ENCODE data around the gene HIPK2. TPM values are rescaled to one million over a fixed set of nuclear protein-coding genes. Genes with fewer than 3 reads are reported as not detected.

HIPK2 gene
- polyA plus RNA-seq, 2 of the 4 experiments (the other 2 are of a cell fraction): 11.3 to 12.1 TPM

DNA sequence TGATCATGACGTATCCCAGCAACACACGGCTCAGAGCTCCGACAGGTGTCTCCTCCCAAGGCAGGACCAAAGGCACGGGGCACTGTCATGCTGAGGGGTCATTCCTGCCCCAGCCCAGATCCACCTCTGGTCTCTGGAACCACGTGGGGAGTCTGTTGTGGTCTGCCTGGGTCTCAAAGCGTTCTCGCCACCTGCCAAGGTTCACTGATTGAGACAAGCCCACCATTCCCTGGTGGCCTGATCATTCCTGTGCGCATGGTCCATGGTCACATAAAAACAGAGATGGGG, 83.5 kb downstream of the HIPK2 start:
- FAIRE-seq (no peak), ATAC-seq (no peak), DNase-seq (ENCODE audit: low read depth in 1 of 2, low spot score in 1 of 2) (no peak)
- H3K4me2 ChIP-seq: no peak overlapping the region
- H3K27ac ChIP-seq: no peak overlapping the region
- H3K4me1 ChIP-seq: peaks cover 5% of the 10 kb centered on the region; the same call in 1 of the 3 replicates
- TF ChIP-seq TP53 (CRISPR knock-in tag; IDR thresholded peaks at IDR 0.05): no peak
- no peak for TF ChIP-seq RFX5 (IDR thresholded peaks at IDR 0.05)
- TF ChIP-seq RNF2 (IDR thresholded peaks at IDR 0.05; ENCODE audit: borderline replicate concordance, low read depth): no peak
- no peak for TF ChIP-seq MAFK (IDR thresholded peaks at IDR 0.05; ENCODE audit: partially characterized antibody)
- no peak for TF ChIP-seq PHF8 (IDR thresholded peaks at IDR 0.05; ENCODE audit: borderline replicate concordance, low read depth)
- H3K4me3 ChIP-seq: no peak overlapping the region
- ChIA-PET POLR2A (no interaction called here), CTCF (interaction anchor here (1.3 kb wide), 1 partner anchor 48 kb away, joined by 6 read pairs; no protein-coding TSS in a partner anchor)
- 94% methylated on average over 5 of the region's 8 CpGs for WGBS (ENCODE audit: missing lambda C conversion rate)
- H3K9me3 ChIP-seq: no peaks in the 10 kb centered on the region

DNA sequence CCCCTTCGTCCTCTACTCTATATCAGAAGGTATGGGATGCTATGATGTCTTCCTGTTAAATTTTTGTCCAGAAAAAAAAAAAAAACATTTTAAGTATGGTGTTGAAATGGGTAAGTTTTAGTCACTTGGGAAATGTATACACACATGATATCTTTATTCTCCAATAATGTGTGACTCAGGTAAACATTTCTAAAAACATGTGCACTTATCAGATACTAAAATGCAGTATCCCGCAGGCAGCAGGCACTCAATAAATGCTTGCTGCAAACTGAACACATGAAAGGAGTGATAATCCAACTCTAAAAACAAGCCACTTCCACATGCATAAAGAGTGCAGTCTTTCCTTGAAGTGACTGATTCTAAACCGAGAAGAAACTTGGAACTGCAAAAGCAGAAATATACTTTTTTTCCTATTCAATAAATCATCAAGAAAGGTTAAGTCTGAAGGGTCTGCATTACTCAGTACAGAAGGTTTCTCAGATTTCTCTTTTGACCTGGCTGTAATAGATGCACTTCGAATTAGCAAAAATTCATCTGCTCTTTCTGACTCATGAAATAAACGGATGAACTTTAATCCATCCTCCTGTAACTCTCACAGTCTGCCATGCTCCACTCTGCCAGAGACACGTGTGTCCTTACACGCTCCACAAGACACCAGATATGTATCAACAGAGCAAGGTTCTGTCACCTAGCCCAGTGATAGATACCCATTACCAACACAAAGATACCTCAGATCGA, 84.0 kb downstream of the HIPK2 start:
- Histone ChIP-seq H3K27ac (no peak overlapping the region), H3K4me2 (no peak overlapping the region), H3K4me3 (no peak overlapping the region), H3K4me1 (peaks cover 5% of the 10 kb centered on the region; the same call in 1 of the 3 replicates), H3K9me3 (no peaks in the 10 kb centered on the region)
- FAIRE-seq (no peak), DNase-seq (ENCODE audit: low read depth in 1 of 2, low spot score in 1 of 2) (no peak), ATAC-seq (no peak; a peak in 1 of 6 replicates)
- ChIA-PET CTCF (interaction anchor here (0.7 kb wide), 1 partner anchor 259 kb away, joined by 3 read pairs; no protein-coding TSS in a partner anchor), POLR2A (no interaction called here)
- TF ChIP-seq KDM1A (IDR thresholded peaks at IDR 0.05; ENCODE audit: low read depth) (no peak), MAFK (IDR thresholded peaks at IDR 0.05; ENCODE audit: partially characterized antibody) (no peak), ZC3H11A (IDR thresholded peaks at IDR 0.05) (no peak), RAD21 (conservative IDR thresholded peaks at IDR 0.05 in 1 of 2, IDR thresholded peaks at IDR 0.05 in 1 of 2) (no peak), HOXB13 (CRISPR knock-in tag; IDR thresholded peaks at IDR 0.05; ENCODE audit: low read depth) (no peak), EP300 (IDR thresholded peaks at IDR 0.05) (no peak), NPAS2 (CRISPR knock-in tag; IDR thresholded peaks at IDR 0.05; ENCODE audit: borderline replicate concordance) (no peak), HEYL (CRISPR knock-in tag; IDR thresholded peaks at IDR 0.05) (no peak), PHF8 (IDR thresholded peaks at IDR 0.05; ENCODE audit: borderline replicate concordance, low read depth) (no peak)
- WGBS (ENCODE audit: missing lambda C conversion rate): 86% methylated on average over 7 of the region's 8 CpGs

DNA sequence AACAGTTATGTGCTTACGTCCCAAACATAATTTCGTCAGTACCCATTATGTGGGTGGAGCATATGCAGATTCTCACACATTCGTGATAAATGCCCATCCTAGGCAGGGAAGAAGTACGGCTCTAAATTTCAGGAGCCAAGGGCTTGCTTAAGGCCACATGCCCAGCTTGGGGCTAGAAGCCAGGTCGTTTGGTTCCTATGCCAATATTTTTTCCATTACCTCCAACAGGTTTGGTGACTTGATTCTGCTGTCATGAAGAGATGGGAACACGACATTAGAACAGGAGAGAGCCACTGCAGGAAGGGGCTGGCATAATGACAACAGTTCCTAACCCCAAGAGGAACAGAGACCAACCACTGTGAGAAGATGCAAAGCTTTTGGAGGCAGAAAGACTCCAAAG, 85.1 kb downstream of the HIPK2 start:
- POLR2A ChIA-PET: no interaction called here
- Histone ChIP-seq H3K4me1 (peaks cover 12% of the 10 kb centered on the region; the same call in 2 of the 3 replicates), H3K4me3 (no peak overlapping the region), H3K9me3 (no peaks in the 10 kb centered on the region), H3K4me2 (no peak overlapping the region), H3K27ac (no peak overlapping the region)
- WGBS (ENCODE audit: missing lambda C conversion rate): 76% methylated on average over 6 of the region's 6 CpGs
- CTCF ChIA-PET: interaction anchor here (0.7 kb wide), 1 partner anchor 258 kb away, joined by 3 read pairs; no protein-coding TSS in a partner anchor
- DNase-seq (ENCODE audit: low read depth in 1 of 2, low spot score in 1 of 2) (no peak), FAIRE-seq (no peak), ATAC-seq (no peak)
- TF ChIP-seq EHF (CRISPR knock-in tag; IDR thresholded peaks at IDR 0.05): no peak
- no peak for TF ChIP-seq MYC (IDR thresholded peaks at IDR 0.05; ENCODE audit: borderline replicate concordance, low read length)
- no peak for TF ChIP-seq NPAS2 (CRISPR knock-in tag; IDR thresholded peaks at IDR 0.05; ENCODE audit: borderline replicate concordance)
- TF ChIP-seq TP53 (CRISPR knock-in tag; IDR thresholded peaks at IDR 0.05): no peak
- no peak for TF ChIP-seq NR3C1 (IDR thresholded peaks at IDR 0.05)
- TF ChIP-seq, protein P1, sequence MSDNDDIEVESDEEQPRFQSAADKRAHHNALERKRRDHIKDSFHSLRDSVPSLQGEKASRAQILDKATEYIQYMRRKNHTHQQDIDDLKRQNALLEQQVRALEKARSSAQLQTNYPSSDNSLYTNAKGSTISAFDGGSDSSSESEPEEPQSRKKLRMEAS (IDR thresholded peaks at IDR 0.05): no peak
- TF ChIP-seq ZNF302 (CRISPR knock-in tag; IDR thresholded peaks at IDR 0.05): no peak
- no peak for TF ChIP-seq ZSCAN20 (CRISPR knock-in tag; IDR thresholded peaks at IDR 0.05)
- TF ChIP-seq, protein P2, sequence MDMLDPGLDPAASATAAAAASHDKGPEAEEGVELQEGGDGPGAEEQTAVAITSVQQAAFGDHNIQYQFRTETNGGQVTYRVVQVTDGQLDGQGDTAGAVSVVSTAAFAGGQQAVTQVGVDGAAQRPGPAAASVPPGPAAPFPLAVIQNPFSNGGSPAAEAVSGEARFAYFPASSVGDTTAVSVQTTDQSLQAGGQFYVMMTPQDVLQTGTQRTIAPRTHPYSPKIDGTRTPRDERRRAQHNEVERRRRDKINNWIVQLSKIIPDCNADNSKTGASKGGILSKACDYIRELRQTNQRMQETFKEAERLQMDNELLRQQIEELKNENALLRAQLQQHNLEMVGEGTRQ (IDR thresholded peaks at IDR 0.05): no peak

All from A549 (cell line).